GM21717 (cell line): ENCODE data around the gene MYF6.

Experiments
- ATAC-seq: cut with Tn5 transposase; IDR thresholded peaks from one replicate; pipeline ENCODE4 v1.9.1; 2021; ENCODE audit warnings: mild to moderate bottlenecking, moderate library complexity; ENCODE audit not compliant: unreplicated experiment

MYF6 gene

GRCh38 chr12:80704420-80704819 is 3.0 kb upstream of the MYF6 start:
- ATAC-seq, result no peak

DNA sequence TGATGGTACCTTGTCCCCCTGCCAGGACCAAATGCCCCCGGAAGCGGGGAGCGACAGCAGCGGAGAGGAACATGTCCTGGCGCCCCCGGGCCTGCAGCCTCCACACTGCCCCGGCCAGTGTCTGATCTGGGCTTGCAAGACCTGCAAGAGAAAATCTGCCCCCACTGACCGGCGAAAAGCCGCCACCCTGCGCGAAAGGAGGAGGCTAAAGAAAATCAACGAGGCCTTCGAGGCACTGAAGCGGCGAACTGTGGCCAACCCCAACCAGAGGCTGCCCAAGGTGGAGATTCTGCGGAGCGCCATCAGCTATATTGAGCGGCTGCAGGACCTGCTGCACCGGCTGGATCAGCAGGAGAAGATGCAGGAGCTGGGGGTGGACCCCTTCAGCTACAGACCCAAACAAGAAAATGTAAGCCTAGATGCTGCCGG is 410 bp downstream of the MYF6 start:
- no peak for ATAC-seq

DNA sequence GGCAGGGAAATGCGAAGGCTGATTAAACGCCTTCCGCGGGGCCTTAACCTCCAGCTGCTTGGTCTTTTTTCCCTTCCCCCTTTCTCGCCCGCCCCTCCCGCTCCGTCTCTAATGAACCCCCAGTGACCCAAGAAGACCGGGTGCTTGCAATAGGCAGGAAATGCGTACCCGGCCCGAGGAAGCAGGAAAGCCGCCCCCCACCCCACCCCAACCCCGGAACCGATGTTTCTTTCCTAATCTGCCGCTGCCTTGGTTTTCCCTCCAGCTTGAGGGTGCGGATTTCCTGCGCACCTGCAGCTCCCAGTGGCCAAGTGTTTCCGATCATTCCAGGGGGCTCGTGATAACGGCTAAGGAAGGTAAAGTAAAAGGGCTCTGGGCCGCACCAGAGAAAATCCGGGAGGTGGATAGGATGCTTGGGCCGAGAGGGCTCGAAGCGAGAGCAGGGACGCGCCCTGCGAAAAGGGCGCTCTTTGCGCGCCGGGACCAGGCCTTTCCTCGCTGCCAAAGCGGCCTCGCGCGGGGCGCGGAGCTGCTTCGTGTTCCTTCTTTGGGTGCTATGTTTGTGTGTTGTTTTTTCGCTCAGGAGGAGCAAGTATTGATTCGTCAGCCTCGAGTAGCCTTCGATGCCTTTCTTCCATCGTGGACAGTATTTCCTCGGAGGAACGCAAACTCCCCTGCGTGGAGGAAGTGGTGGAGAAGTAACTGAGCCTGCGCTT is 983 bp downstream of the MYF6 start:
- ATAC-seq, result no peak

GRCh38 chr12:80708975-80709328 is 1.5 kb downstream of the MYF6 start:
- no peak for ATAC-seq

DNA sequence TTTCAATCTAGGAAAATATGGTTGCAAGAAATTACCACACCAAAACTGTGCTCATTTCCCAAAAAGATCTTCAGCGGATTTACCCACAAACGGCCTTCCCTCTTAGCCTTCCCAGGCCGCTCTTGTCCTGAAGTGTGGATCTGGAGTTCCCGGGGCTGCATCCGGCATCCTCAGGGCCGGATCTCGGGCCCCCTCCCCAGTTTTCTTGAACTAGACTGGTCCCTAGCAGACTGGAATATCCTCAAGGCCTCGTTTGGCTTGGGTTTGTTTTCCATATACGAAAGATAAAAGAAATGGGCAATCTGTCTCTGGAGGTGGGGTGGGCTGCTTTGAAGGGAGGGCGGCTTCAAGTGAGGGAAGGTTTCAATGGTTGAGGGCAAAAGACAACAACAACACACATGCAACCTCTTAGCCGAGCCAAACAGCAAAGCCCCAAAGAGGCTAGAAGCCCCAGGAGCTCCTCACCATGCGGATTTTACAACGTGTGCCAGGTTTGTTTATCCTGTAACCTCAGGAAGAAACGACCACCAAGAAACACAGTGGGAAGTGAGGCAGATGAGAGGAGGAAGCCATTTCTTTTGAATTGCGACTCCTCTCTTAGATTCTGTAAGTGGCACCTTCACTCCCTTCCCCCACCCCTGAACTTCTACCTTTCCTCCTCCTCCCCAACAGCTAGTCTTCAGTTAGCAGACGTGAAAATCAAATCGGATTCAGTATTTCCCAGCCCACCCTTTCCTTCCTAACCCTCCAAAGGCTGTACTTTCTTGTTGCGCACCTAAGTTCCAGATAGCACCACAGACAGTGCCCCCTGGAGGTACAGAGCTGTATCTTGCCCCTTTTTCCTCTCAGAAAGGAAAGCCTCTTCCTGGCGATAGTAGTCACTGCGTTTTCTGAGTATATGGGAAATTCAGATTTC is 2.6 kb downstream of the MYF6 start:
- peak; percentile 61 for ATAC-seq

GRCh38 chr12:80710727-80711449 is 3.5 kb downstream of the MYF6 start:
- ATAC-seq, result no peak

DNA sequence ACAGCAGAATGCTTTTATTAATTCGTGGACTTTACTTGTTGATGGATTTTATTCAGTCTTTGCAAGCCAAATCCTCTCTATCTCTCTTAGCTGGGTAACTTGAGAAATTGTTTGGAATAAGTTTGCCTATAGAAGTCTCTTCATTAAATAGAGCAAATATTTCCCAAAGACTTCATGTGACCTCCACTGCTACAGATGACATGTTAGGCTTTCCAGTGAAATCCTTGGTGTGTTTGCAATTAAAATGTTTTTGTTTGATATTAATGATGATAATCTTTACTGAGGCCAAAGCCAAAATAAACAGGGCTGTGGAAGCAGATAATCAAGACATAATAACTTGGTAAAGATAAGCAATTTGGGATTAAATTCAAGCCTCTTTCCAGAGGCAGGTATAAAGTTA is 4.4 kb downstream of the MYF6 start:
- ATAC-seq, result no peak

DNA sequence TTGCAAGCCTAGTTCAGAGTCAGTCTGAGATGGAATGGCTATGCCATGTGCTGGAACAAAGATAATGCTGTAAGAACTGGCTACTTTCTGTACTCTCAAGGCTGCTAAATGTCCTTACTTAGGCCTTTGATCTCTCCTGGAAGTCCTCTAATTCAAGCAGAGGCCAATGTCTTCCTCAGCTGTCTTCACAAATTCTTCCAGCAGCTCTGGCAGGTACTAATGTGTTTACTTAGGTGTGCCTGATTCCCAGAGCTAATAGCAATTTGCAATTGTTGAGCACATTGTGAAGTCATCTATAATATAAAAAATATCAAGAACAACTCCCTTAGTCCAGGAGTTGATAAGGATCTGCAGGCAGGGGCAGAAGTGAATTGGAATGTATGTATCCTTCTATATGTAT is 5.4 kb downstream of the MYF6 start:
- no peak for ATAC-seq

- no peak for ATAC-seq
These were observed 6.0 kb downstream of the MYF6 start for GRCh38 chr12:80713419-80713818.

DNA sequence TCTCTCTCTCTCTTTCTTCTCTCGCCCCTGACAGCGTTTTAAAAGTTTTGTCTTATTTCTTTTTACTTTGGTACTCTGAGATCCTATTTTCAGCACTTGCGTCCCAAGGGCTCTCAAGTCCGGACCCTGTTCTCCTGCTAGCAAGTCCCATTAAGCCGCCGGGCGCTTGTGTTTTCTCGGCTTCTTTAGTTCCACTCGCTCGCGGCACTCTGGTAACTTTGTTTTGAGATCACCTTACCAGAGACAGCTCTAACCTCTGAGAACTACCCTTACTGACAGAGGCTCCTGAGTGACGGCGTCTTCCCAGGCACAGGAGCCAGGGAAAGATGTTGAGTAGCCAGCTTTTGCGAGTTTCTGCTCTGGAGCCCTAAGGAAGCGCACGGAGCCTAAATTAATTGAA is 6.6 kb downstream of the MYF6 start:
- no peak for ATAC-seq

DNA sequence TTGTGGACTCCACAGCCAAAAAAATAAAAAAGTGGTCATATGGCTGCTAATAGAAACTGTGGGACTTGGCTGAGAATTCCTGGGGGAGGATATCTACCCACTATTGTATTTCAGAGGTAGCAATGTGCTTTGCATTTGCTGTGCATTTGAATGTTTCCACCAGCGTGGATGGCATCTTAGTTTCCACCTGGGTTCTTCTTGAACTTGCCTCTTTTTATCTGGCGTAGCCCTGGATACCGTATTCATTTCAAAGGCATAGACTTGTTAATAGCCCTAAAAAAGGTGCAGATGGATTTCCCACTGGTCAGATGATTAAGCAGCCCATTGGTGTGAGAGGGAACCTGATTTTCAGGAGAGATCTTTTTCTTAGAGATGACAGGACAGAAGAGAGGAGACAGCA is 7.4 kb downstream of the MYF6 start:
- no peak for ATAC-seq

DNA sequence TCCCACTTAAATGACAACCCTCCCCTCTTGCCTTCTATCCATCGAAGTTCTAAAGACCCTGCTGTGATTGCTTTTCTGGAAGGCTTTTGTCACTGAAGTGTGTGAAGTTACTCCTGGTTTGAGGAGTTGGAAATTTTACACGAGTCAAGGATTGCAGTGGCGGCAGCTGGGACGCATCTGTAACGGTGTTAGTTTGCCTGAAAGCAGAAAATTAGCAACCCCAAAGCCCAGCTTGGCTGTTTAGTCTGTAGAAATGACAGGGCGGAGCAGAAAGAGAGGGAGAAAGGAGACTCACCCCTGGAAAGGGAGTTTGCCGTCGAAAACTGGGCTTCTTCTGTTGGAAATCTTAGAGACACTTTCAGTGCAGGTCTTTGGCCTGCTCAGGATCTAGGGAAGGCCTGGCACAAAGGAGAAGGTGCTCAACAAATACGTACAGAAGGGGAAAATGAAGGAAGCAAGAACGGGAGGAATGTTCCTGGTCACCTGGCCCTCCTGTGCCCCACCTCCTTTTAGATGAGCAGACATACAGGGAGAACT is 8.3 kb downstream of the MYF6 start:
- no peak for ATAC-seq

GRCh38 chr12:80716696-80717469 is 9.4 kb downstream of the MYF6 start, which contains the start of gene MYF5:
MYF5 (plus strand) TSS chr12:80716912; CDS start chr12:80717064, 152 bp downstream.
- ATAC-seq, result no peak

DNA sequence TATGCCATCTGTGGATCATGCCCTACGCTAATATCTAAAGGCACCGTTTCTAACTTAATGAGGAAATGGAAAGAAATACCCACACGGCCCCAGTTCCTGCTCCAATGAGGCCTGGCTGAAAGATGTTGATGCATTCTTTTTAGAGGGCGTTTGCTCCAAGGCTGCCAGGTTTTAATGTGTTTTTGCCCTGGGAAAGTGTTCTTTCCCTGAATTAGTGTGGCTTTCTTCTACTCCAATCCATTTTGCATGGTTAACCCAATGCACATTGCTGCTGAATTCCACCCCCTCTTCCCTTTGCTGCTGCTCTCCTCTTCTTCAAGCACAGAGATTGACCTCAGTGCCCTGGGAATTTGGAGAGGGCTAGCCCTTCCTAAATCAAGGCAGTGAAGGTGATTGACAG is 10.4 kb downstream of the MYF6 start:
- no peak for ATAC-seq

GRCh38 chr12:80720516-80720915 is 13.1 kb downstream of the MYF6 start:
- no peak for ATAC-seq

DNA sequence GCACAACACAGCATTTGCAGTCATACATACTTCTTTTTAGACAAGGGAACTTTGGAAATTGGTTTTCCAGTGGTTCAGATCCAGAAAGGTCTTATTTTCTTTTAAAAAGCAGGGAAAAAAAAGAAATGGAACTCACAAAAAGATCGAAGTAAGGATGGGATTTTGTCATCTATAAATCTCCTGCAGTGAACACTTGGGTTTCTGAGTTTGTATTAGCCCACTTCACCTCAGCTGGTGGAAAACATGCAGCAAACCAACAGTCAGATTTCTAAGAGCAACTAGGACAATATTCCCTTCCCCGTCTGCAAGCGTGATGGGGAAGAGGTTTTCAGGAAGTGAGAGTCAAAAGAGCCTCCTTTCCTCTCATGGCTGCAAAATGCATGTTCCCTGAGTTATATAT is 13.9 kb downstream of the MYF6 start:
- ATAC-seq, result no peak

DNA sequence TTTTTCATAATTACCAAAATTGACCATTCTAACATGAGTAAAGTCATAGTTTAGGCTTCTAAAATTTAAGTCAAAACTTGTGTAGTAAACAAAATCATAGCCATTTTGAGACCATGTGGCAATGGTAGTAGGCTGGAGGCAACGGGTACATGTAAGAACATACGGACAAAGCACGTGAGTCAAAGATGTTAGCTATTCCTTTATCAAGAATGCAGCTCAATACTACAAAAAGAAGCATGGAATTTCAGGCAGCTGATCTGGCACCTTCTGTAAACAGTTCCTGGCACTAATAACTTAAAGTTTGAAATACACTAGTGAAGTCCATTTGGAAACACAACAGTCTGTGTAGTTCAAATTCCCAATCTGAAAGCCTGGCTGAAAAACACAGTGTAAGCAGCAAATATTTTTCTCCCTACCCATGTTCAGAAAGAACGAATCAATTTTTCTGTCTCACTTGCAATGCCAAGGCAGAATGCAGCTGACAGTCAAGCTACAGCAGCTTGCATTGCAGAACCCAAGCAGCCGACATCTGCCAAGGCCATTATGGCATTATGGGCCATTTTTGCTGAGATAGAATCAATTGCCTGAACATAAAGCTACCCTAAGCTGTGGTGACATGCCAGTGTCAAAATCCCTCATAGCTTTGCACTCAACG is 38.5 kb downstream of the MYF6 start:
- ATAC-seq, result no peak

DNA sequence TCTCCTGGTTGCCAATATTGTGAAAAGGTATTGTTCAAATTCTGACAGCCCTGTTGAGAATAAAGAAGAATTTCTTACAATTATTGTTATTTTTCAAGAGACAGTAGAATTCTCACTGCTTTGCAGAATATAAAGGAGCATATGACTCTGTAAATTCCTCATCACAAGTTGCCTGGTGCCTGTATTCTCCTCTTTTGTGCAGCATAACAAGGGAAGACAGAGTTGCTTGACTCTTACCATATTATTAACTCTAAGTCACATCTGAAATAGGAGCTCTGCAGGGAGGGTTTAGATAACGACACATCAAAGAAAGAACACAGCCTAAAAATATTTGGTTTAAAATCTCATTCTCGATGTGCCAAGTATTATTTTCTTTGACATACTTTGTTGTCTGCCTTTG is 40.4 kb downstream of the MYF6 start:
- ATAC-seq, result no peak

DNA sequence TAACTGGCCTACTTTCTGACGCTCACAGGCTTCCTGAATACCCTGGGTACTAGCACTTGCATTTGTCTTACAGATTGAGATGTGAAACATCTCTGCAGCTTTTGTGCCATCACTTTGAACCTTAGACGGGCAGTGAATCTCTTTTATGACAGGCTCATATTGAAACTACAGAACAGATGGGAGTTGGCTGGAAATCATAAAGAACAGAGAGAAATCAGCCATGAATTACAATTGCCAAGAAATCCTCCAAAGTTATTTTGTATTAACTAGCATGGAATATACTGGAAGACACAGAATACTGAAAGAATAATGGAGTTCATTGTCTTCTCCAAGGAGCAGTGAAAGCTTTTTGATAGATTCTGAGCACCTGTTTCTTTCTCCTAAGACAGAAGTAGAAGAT is 42.0 kb downstream of the MYF6 start:
- no peak for ATAC-seq

- no peak for ATAC-seq
These were observed 45.0 kb downstream of the MYF6 start for GRCh38 chr12:80752464-80752863.
